CD4-positive, alpha-beta T cell (primary cell): ENCODE data around the gene XYLT1. TPM values are rescaled to one million over a fixed set of nuclear protein-coding genes. Genes with fewer than 3 reads are reported as not detected.
"Not testable (repeated sequence)": the region's sequence is repeated elsewhere in the genome, so short reads cannot be mapped to it uniquely, and the experiment has no call there.

Experiments used
- ATAC-seq: fragments of 200-7000 bp; cut with Tn5 transposase; one replicate; pipeline ENCODE4 v1.10.0; 2022; ENCODE audit warnings: mild to moderate bottlenecking; ENCODE audit not compliant: poor library complexity
- CTCF ChIA-PET: fragments of 350-600 bp; sonication (Branson Sonifier 250); formaldehyde crosslinking; loops from one replicate; lab custom pipeline; 2021; ENCODE audit warnings: antibody characterized with exemption, inconsistent platforms; lab: Charles Lee
- POLR2A ChIA-PET: fragments of 350-600 bp; sonication (Branson Sonifier 250); formaldehyde crosslinking; loops from one replicate; lab custom pipeline; 2021; ENCODE audit warnings: antibody characterized with exemption, inconsistent platforms; lab: Charles Lee
- DNase-seq, 14 experiments: peaks; one replicate each; pipeline ENCODE4 v3.0.0-alpha.2; 2013 to 2020; ENCODE audit warnings: mixed read lengths in 2 of 14
- H3K27ac ChIP-seq, 2 donors: one replicate each; pipeline versions ENCODE4 v1.5.1 to v1.7.0; 2013; ENCODE audit warnings: low read length in 2 of 2, low read depth in 1 of 2, mild to moderate bottlenecking in 1 of 2
- H3K27me3 ChIP-seq, 2 experiments: 1 replicate in 1 of 2; 2 replicates in 1 of 2; pipeline versions ENCODE4 v1.6.1 to v1.7.0; 2013; ENCODE audit warnings: low read length in 2 of 2, control low read depth in 1 of 2, mild to moderate bottlenecking in 1 of 2, moderate library complexity in 1 of 2; ENCODE audit not compliant: insufficient read depth in 2 of 2, control insufficient read depth in 1 of 2
- H3K36me3 ChIP-seq: one replicate; pipeline ENCODE4 v1.6.1; 2013; ENCODE audit warnings: low read length, control low read depth; ENCODE audit not compliant: insufficient read depth
- H3K4me1 ChIP-seq: one replicate; pipeline ENCODE4 v1.6.1; 2013; ENCODE audit warnings: low read length, control low read depth; ENCODE audit not compliant: insufficient read depth
- H3K4me3 ChIP-seq: one replicate; pipeline ENCODE4 v1.5.1; 2013; ENCODE audit warnings: mild to moderate bottlenecking, low read length, moderate library complexity
- H3K9me3 ChIP-seq, 2 experiments: 1 replicate in 1 of 2; 2 replicates in 1 of 2; pipeline versions ENCODE4 v1.6.1 to v1.7.0; 2013; ENCODE audit warnings: low read length in 2 of 2, mild to moderate bottlenecking in 2 of 2, control low read depth in 1 of 2, moderate library complexity in 1 of 2; ENCODE audit not compliant: control insufficient read depth in 1 of 2, insufficient read depth in 1 of 2
- H3K27ac Mint-ChIP-seq: one replicate; pipeline ENCODE4 v1.8.0; 2020; ENCODE audit warnings: mixed read lengths
- H3K27me3 Mint-ChIP-seq: one replicate; pipeline ENCODE4 v1.8.0; 2021; ENCODE audit warnings: mixed read lengths
- H3K36me3 Mint-ChIP-seq: one replicate; pipeline ENCODE4 v1.8.0; 2021; ENCODE audit warnings: low read depth, mixed read lengths
- H3K4me1 Mint-ChIP-seq: one replicate; pipeline ENCODE4 v1.8.0; 2021; ENCODE audit warnings: low read depth, mixed read lengths
- H3K4me3 Mint-ChIP-seq: one replicate; pipeline ENCODE4 v1.8.0; 2020; ENCODE audit warnings: mild to moderate bottlenecking, mixed read lengths
- H3K9me3 Mint-ChIP-seq: one replicate; pipeline ENCODE4 v1.8.0; 2020; ENCODE audit warnings: mixed read lengths
- CTCF ChIP-seq: fragments of 200-600 bp; IDR thresholded peaks from one replicate; pipeline ENCODE4 v1.8.0; 2022; ENCODE audit warnings: antibody characterized with exemption, mild to moderate bottlenecking
- intact Hi-C, 2 experiments: fragments of 100-400 bp; cut with DNase I in 1 of 2; cut with micrococcal nuclease in 1 of 2; formaldehyde crosslinking; loops; one replicate each; pipeline versions ENCODE4 v1.15.1 to v1.9.0; 2023 to 2025; cut with DNase I, micrococcal nuclease
- total RNA-seq, 174 experiments: library from RNA in 2 of 174; stranded (reverse) in 2 of 174; gene quantifications; one replicate each; pipeline ENCODE4 v1.2.3 and lab custom pipeline; 2021 to 2026

XYLT1 gene
- total RNA-seq, 2 experiments from 2014 or later: 26.0 to 27.1 TPM

- intact Hi-C loops: no loop called here
- TF ChIP-seq CTCF: no peak
- H3K27ac ChIP-seq: no peak overlapping the region
- H3K36me3 ChIP-seq: no peaks in the 10 kb centered on the region
- no peaks in the 10 kb centered on the region for H3K4me1 ChIP-seq
- no peak for DNase-seq
- Mint-ChIP-seq H3K36me3 (no peaks in the 10 kb centered on the region), H3K27ac (no peak overlapping the region), H3K4me1 (no peaks in the 10 kb centered on the region), H3K4me3 (no peak overlapping the region), H3K9me3 (peaks cover 9% of the 10 kb centered on the region), H3K27me3 (peaks cover 5% of the 10 kb centered on the region)
- ATAC-seq: no peak
- CTCF ChIA-PET: interaction anchor here (0.6 kb wide), 1 partner anchor 9 kb away, joined by 3 read pairs; no protein-coding TSS in a partner anchor
- H3K9me3 ChIP-seq: peaks cover 0 to 5% of the 10 kb centered on the region in 2 experiments
- POLR2A ChIA-PET: no interaction called here
- H3K4me3 ChIP-seq: no peak overlapping the region
- peaks cover 0 to 3% of the 10 kb centered on the region in 2 experiments for H3K27me3 ChIP-seq
Measured at GRCh38 chr16:17508303-17508702, 37.5 kb upstream of the XYLT1 start.

- intact Hi-C loops, H3K27me3 Mint-ChIP-seq, DNase-seq, H3K4me1 ChIP-seq, H3K9me3 Mint-ChIP-seq, H3K4me3 ChIP-seq, H3K27ac ChIP-seq, H3K27me3 ChIP-seq, H3K4me3 Mint-ChIP-seq, H3K27ac Mint-ChIP-seq, H3K36me3 Mint-ChIP-seq, H3K4me1 Mint-ChIP-seq, H3K9me3 ChIP-seq, ATAC-seq, POLR2A ChIA-PET, H3K36me3 ChIP-seq: not testable (repeated sequence)
- CTCF ChIA-PET: interaction anchor here (0.6 kb wide), 1 partner anchor 10 kb away, joined by 3 read pairs; no protein-coding TSS in a partner anchor
Measured at GRCh38 chr16:17507516-17507915, 36.8 kb upstream of the XYLT1 start.

GRCh38 chr16:17505828-17506227 lies 35.1 kb upstream of the XYLT1 start:
- H3K36me3 Mint-ChIP-seq, H3K4me1 ChIP-seq, DNase-seq, H3K9me3 Mint-ChIP-seq, intact Hi-C loops, H3K4me1 Mint-ChIP-seq, H3K4me3 Mint-ChIP-seq, H3K4me3 ChIP-seq, H3K36me3 ChIP-seq, H3K27me3 Mint-ChIP-seq, H3K27ac ChIP-seq, H3K27me3 ChIP-seq, POLR2A ChIA-PET, CTCF ChIA-PET, ATAC-seq, H3K27ac Mint-ChIP-seq, H3K9me3 ChIP-seq: not testable (repeated sequence)

DNA sequence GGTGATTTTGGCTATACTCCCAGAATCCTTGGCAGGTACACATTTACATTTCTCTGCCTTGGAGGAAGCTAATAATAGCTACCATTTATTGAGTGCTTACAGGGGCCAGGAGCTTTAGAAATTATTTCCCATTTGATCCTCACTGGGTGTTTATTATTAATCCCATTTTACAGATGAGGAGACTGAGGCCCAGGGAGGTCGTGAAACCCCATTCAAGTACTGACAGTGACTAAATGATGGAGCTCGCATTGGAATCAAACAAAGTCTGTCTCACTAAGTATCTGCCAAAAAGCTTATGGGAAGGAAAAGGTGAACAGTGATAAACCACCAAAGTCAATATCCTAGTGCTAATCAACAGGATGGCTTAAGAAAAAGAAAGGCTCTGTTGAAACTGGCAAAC lies 33.3 kb upstream of the XYLT1 start:
- intact Hi-C loops: no loop called here
- Mint-ChIP-seq H3K4me3 (no peak overlapping the region), H3K36me3 (no peaks in the 10 kb centered on the region), H3K9me3 (peaks cover 5% of the 10 kb centered on the region), H3K27me3 (peaks cover 5% of the 10 kb centered on the region), H3K27ac (no peak overlapping the region), H3K4me1 (no peaks in the 10 kb centered on the region)
- no peak for TF ChIP-seq CTCF
- DNase-seq (no peak), ATAC-seq (no peak)
- Histone ChIP-seq H3K9me3 (peaks cover 0 to 5% of the 10 kb centered on the region in 2 experiments), H3K36me3 (no peaks in the 10 kb centered on the region), H3K27me3 (peaks cover 0 to under 1% of the 10 kb centered on the region in 2 experiments), H3K27ac (no peak overlapping the region), H3K4me3 (no peak overlapping the region), H3K4me1 (no peaks in the 10 kb centered on the region)
- CTCF ChIA-PET: no interaction called here
- POLR2A ChIA-PET: no interaction called here
